WERI-Rb-1 (cell line): ENCODE measurements around the gene MAN1B1.
A peak's percentile ranks its signal among the peaks of the same experiment; 100 is the strongest.

ENCODE experiments used
- DNase-seq: peaks from one replicate; pipeline ENCODE4 v3.0.0-alpha.2; 2020
- H3K27ac ChIP-seq: fragments of 250-450 bp; sonication (Bioruptor Pico); 2 replicates; pipeline ENCODE4 v1.5.1; 2020; ENCODE audit warnings: mild to moderate bottlenecking, moderate library complexity
- H3K27me3 ChIP-seq: fragments of 250-450 bp; sonication (Bioruptor Pico); 2 replicates; pipeline ENCODE4 v1.5.1; 2021; ENCODE audit warnings: mild to moderate bottlenecking, low read depth, moderate library complexity; ENCODE audit not compliant: insufficient read depth, severe bottlenecking
- H3K36me3 ChIP-seq: fragments of 250-450 bp; sonication (Bioruptor Pico); 2 replicates; pipeline ENCODE4 v1.5.1; 2020; ENCODE audit warnings: mild to moderate bottlenecking, moderate library complexity
- H3K4me3 ChIP-seq: 2 replicates; pipeline ENCODE4 v1.5.1; 2011; ENCODE audit warnings: low read depth, mild to moderate bottlenecking, control low read depth, low read length
- H3K9me3 ChIP-seq: fragments of 250-450 bp; sonication (Bioruptor Pico); 2 replicates; pipeline ENCODE4 v1.5.1; 2021; ENCODE audit warnings: mild to moderate bottlenecking, moderate library complexity; ENCODE audit not compliant: severe bottlenecking
- TF ChIP-seq, protein P1 (sequence below): IDR thresholded peaks from 2 replicates; pipeline ENCODE4 v1.5.1; 2011; ENCODE audit warnings: low read depth, mild to moderate bottlenecking, control low read depth, inconsistent platforms, low read length

MAN1B1 gene

DNA sequence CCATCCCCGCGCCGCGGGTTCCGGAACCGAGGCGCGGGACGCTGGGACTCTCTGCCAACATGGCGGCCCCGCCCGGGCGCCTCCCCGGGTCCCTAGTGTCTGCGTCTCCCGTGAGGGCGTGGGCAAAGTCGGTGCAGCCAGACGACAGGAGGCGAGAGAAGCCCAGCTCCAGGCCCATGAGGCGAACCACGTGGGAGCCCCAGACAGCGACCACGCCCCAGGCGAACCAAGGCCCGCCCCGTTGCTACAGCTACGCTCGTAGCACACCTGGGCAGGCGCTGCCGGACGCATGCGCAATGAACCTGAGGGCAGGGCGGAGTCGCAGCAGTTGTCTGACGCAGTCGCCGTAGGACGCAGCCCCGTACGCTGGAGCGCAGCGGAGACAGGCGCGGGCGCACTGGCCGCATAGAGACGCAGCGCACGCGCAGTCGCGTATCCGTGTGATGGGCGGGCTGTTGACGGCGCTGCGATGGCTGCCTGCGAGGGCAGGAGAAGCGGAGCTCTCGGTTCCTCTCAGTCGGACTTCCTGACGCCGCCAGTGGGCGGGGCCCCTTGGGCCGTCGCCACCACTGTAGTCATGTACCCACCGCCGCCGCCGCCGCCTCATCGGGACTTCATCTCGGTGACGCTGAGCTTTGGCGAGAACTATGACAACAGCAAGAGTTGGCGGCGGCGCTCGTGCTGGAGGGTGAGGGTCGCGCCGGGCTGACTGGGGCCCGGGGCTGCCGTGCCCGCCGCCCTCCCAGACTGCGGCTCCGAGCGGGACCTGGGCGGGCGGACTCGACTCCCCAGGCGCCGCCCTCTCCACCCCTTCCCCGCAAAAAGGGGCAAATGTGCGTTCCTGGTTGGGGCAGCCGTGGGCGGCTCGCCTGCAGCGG is at the start of gene MAN1B1:
Gene MAN1B1 (plus strand): TSS at position 455 of the 878 bp plus-strand sequence. CDS start 15 bp downstream, at position 470.
- H3K27me3 ChIP-seq = no peaks in the 10 kb centered on the region
- H3K4me3 ChIP-seq = peak within 1 kb of the TSS; percentile 79
- H3K27ac ChIP-seq = peak within 1 kb of the TSS; percentile 95
- TF ChIP-seq, protein P1, sequence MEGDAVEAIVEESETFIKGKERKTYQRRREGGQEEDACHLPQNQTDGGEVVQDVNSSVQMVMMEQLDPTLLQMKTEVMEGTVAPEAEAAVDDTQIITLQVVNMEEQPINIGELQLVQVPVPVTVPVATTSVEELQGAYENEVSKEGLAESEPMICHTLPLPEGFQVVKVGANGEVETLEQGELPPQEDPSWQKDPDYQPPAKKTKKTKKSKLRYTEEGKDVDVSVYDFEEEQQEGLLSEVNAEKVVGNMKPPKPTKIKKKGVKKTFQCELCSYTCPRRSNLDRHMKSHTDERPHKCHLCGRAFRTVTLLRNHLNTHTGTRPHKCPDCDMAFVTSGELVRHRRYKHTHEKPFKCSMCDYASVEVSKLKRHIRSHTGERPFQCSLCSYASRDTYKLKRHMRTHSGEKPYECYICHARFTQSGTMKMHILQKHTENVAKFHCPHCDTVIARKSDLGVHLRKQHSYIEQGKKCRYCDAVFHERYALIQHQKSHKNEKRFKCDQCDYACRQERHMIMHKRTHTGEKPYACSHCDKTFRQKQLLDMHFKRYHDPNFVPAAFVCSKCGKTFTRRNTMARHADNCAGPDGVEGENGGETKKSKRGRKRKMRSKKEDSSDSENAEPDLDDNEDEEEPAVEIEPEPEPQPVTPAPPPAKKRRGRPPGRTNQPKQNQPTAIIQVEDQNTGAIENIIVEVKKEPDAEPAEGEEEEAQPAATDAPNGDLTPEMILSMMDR = no peak
- no peaks in the 10 kb centered on the region for H3K9me3 ChIP-seq
- peak; percentile 100 for DNase-seq
- H3K36me3 ChIP-seq = peaks cover 45% of the 10 kb centered on the region

- TF ChIP-seq, protein P1 = no peak
- DNase-seq = no peak
- H3K4me3 ChIP-seq = no peak overlapping the region
- H3K27me3 ChIP-seq = no peaks in the 10 kb centered on the region
- no peaks in the 10 kb centered on the region for H3K9me3 ChIP-seq
- H3K27ac ChIP-seq = no peak overlapping the region
- H3K36me3 ChIP-seq = peaks cover 28% of the 10 kb centered on the region
These were observed 49.8 kb upstream of the MAN1B1 start for GRCh38 chr9:137037035-137037434.

DNA sequence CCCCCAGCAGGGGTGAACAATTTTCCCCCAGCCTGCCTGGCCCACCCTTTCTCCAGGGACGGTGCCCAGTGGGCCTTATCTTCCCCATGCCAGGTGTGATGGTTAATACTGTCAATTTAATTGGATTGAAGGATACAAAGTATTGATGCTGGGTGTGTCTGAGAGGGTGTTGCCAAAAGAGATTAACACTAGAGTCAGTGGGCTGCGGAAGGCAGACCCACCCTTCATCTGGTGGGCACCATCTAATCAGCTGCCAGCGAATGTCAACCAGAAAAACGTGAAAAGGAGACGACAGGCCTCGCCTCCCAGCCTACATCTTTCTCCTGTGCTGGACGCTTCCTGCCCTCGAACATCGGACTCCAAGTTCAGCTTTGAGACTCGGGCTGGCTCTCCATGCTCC is 49.3 kb upstream of the MAN1B1 start:
- TF ChIP-seq, protein P1 = no peak
- Histone ChIP-seq H3K9me3 (no peaks in the 10 kb centered on the region), H3K27ac (no peak overlapping the region), H3K36me3 (peaks cover 28% of the 10 kb centered on the region), H3K27me3 (no peaks in the 10 kb centered on the region), H3K4me3 (no peak overlapping the region)
- DNase-seq = no peak

GRCh38 chr9:137038916-137039315 is 47.9 kb upstream of the MAN1B1 start:
- no peak for DNase-seq
- TF ChIP-seq, protein P1 = no peak
- no peaks in the 10 kb centered on the region for H3K9me3 ChIP-seq
- no peak overlapping the region for H3K4me3 ChIP-seq
- no peaks in the 10 kb centered on the region for H3K27me3 ChIP-seq
- H3K36me3 ChIP-seq = peaks cover 31% of the 10 kb centered on the region
- no peak overlapping the region for H3K27ac ChIP-seq

GRCh38 chr9:137039611-137040366 is 47.0 kb upstream of the MAN1B1 start:
- H3K27me3 ChIP-seq = no peaks in the 10 kb centered on the region
- H3K27ac ChIP-seq = no peak overlapping the region
- peaks cover 31% of the 10 kb centered on the region for H3K36me3 ChIP-seq
- no peak overlapping the region for H3K4me3 ChIP-seq
- TF ChIP-seq, protein P1 = no peak
- no peaks in the 10 kb centered on the region for H3K9me3 ChIP-seq
- no peak for DNase-seq
